Measurements from ENCODE around the gene PRRC1.
"Not testable (repeated sequence)": the region's sequence is repeated elsewhere in the genome, so short reads cannot be mapped to it uniquely, and the experiment has no call there.

The PRRC1 gene

GRCh38 chr5:127545249-127545648 is 27.8 kb downstream of the PRRC1 start:
- DNase-seq (ENCODE audit: low read depth, low spot score): not testable (repeated sequence)

DNA sequence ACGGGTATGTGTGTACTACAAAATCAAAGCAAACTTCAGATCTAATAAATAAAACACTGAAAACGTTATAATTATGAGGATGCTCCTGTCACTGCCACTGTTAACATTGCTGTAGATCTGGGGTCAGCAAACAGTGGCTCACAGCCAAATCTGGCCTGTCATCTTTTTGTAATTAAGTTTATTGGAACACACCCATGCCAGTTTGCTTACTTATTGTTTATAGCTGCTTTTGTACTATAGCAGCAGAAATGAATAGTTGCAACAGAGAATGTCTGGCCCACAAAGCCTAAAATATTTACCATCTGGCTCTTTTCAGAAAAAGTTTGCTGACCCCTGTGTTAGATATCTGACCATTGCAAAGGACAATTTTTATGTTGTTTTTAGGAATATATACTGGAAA is 32.1 kb downstream of the PRRC1 start:
- DNase-seq (ENCODE audit: low read depth, low spot score): no peak

GRCh38 chr5:127550652-127551409 is 33.4 kb downstream of the PRRC1 start:
- no peak for DNase-seq (ENCODE audit: low read depth, low spot score)

- DNase-seq (ENCODE audit: low read depth, low spot score): no peak
Observed at GRCh38 chr5:127551410-127552041, 34.1 kb downstream of the PRRC1 start.

GRCh38 chr5:127555826-127556225 is 38.4 kb downstream of the PRRC1 start:
- no peak for DNase-seq (ENCODE audit: low read depth, low spot score)

DNA sequence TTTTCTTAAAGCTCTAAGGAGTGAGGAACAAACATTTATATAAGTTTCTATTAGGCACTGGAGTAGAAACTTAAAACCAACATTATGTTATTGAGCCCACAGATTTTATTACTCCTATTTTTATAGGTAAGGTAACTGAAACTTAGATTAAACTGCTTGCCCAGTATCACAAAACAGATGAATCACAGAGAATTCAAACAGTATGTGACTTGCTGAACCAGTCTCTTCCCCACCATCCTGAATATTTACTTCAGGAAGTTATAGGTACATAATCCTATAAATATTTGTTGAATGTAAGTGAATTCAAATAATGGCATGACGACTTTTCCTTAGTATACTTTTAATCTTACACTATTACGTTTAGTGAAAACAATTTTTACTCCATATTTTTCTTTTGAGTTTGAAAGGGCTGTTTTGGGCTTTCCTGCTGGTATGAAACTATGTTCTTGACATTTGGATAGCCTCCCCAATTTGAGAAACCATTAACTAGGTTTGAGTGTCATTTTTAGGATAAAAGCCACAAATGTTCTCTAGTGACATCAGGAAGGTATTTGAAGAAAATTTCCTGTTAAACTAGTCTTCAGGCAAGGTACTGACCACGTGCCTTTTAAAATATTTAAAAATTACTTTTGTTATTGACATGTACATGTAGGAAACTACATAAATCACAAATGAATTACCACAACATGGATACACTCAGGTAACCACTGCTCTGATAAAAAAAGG is 39.3 kb downstream of the PRRC1 start:
- DNase-seq (ENCODE audit: low read depth, low spot score): no peak

- no peak for DNase-seq (ENCODE audit: low read depth, low spot score)
Observed at GRCh38 chr5:127558273-127558672, 40.8 kb downstream of the PRRC1 start.

DNA sequence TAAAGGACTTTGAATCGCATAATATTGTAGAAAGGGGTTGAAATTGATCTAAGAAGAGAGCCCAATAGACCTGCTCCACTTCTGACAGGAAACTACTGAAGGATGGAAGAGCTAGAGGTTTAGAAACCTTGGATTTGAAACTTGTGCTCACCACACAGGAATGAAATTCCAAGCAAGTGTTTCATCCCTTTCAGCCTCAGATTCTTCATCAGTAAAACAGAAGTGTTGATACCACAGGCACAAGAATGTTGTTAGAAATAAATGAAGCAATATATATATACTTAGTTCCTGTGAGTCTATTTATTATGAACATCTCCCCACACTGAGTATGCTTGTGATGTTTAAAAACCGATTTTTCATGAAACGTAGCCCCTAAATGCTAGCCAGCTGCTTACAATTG is 43.8 kb downstream of the PRRC1 start:
- no peak for DNase-seq (ENCODE audit: low read depth, low spot score)

- no peak for DNase-seq (ENCODE audit: low read depth, low spot score)
Observed at GRCh38 chr5:127562252-127562651, 44.8 kb downstream of the PRRC1 start.

DNA sequence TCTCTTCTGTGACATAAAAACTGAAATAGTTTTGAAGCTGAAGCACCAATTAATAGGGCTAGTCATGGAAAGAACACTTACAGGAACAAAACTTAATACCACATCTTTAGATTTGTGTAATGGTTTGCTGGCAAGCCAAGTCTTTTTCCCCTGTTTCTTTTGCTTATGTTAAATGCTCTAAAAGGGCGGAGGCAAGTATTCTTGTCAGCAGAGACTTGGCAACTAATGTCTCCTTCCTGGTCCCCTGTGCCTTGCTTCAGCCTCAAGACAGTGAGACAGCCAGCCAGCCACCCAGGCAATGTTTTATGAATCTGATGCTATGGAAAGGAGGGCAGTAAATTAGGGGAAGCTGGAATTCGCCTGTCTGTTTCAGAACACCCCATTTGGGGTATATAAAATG is 45.7 kb downstream of the PRRC1 start:
- no peak for DNase-seq (ENCODE audit: low read depth, low spot score)

DNA sequence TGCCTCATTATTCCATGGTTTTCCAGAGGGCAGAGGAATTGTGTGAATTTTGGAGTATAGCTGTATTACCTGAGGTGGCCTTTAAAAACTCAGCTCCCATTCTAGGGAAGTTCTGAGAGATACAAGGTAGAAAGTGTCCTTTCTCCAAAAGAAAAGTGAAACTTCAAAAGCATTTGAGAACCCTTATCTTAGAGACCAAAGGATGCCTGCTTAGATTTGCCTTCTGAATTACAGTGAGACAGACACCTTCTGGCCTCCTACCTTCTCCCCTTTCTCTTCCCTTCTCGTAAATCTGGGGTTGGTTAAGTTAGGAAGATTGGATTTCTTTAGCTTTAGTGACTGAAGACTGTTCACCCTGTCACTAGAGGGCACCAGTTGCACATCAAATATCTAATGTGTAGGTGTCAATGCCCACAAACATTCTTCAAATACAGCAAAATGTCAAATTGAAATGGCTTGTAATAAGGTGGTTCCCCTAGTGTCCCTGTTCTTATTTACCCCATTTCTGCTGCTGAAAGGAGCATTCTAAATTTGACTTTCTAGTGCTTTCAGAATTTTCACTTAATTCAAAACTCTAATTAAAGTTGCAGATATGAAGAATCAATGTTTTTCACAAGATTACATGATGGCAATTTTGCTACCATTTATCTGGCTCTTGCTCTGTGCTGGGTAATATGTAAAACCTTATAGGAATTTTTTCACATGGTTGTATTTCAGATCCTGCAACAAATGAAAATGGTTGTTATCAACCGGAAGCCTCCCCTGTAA is 46.7 kb downstream of the PRRC1 start:
- DNase-seq (ENCODE audit: low read depth, low spot score): peak; percentile 17

- no peak for DNase-seq (ENCODE audit: low read depth, low spot score)
Observed at GRCh38 chr5:127565586-127566270, 48.3 kb downstream of the PRRC1 start.

DNA sequence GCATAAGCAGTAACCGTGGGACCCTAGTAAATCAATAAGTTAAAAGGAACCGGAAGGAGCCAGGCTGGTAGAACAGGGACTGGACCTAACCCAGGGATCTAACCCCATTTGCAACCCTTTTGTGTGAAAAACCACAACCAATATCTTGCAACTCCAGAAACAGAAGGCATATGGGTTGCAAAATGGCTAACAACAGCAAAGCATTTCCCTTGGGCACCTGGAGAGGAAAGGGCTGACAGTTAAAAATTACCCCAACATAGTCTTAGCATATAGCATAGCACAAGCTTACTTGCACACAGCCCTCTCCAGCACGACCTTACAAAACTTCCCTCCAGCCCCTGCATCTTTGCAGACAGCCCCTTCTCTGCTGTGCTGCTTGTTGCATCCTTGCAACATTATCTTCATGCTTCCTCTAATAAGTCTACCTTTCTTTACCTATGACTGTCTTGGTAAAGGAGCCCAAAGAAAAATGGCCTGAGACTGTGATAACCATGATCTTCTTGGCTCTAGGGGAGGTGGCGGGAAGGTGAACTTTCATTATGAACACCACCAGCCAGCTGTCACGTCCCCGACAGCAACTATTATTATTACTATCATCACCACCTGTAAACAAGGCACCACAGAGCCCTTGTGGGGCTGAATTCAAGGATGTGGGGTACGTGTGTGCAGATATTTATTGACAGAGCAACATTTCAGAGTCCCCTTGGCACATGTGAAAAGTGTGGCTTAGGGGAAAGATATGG is 49.8 kb downstream of the PRRC1 start:
- no peak for DNase-seq (ENCODE audit: low read depth, low spot score)

DNA sequence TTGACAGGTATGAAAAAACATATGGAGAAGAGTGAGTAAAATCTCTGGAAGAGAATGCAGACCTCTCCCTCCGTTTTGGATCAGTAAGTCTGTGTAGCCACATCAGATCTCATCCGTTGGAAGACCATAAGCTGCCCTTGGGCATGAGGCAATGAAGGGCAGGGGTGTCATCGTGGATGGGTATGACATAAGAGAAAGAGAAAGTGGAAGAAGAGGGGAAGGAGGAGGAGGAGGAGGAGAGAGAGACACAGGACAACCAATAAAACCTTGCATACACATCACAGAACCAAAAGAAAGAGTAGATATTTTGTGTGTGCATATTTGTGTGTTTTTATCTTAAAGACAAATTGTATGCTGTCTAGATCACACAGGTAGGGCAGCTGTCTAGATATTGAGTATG is 50.7 kb downstream of the PRRC1 start:
- no peak for DNase-seq (ENCODE audit: low read depth, low spot score)

- not testable (repeated sequence) for DNase-seq (ENCODE audit: low read depth, low spot score)
Observed at GRCh38 chr5:127569471-127569870, 52.0 kb downstream of the PRRC1 start.

GRCh38 chr5:127571314-127572131 is 54.1 kb downstream of the PRRC1 start:
- DNase-seq (ENCODE audit: low read depth, low spot score): no peak

GRCh38 chr5:127572930-127573329 is 55.5 kb downstream of the PRRC1 start:
- DNase-seq (ENCODE audit: low read depth, low spot score): no peak

GRCh38 chr5:127574852-127575679 is 57.6 kb downstream of the PRRC1 start:
- DNase-seq (ENCODE audit: low read depth, low spot score): no peak

DNA sequence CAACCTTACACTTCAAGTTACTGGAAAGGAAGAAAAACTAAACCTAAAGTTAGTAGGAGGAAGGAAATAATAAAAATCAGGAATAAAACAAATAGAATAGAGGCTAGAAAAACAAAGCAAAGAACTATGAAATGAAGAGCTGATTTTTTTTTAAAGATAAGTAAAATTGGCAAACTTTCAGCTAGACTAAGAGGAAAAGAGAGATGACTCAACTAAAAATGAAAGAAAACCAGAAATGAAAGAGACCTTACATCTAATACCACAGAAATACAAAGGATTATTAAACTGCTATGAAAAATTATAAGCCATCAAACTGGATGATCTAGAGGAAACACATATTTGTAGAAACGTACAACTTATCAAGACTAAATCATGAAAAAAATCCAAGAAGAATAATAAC is 60.0 kb downstream of the PRRC1 start:
- DNase-seq (ENCODE audit: low read depth, low spot score): no peak

Data from activated CD4-positive, CD25-positive, alpha-beta regulatory T cell treated with anti-CD3 and anti-CD28 coated beads, Interleukin-2, amount 50 U/mL, for 16 hours (primary cell).